ENCODE measurements around the gene ZNF532. TPM values are rescaled to one million over a fixed set of nuclear protein-coding genes. Genes with fewer than 3 reads are reported as not detected.

The ZNF532 gene
- total RNA-seq, 1 donor from 2014 or later: 49.4 TPM

- no peak for DNase-seq (ENCODE audit: low read depth)
These were observed 106.5 kb downstream of the ZNF532 start for GRCh38 chr18:58970943-58971790.

- DNase-seq (ENCODE audit: low read depth): no peak
These were observed 110.6 kb downstream of the ZNF532 start for GRCh38 chr18:58975296-58975695.

DNA sequence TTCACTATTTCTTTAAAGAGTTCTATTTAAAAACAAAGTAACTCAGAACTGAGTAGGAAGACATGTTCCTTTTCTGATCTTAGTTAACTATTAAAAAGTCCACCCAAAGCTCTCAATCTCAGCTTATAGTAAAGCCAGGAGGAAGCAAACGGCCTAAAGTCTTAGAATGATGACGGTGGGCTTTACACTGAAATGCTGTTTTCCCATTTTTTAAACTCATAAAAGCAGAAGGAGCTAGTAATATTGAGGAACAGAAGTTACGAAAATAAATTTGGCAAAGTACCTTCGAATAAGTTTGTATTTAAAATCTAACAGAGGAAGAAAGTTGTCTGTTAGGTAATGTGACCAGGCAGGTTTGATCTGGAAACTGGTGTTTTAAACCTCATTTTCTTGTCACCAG is 111.1 kb downstream of the ZNF532 start:
- DNase-seq (ENCODE audit: low read depth): no peak

DNA sequence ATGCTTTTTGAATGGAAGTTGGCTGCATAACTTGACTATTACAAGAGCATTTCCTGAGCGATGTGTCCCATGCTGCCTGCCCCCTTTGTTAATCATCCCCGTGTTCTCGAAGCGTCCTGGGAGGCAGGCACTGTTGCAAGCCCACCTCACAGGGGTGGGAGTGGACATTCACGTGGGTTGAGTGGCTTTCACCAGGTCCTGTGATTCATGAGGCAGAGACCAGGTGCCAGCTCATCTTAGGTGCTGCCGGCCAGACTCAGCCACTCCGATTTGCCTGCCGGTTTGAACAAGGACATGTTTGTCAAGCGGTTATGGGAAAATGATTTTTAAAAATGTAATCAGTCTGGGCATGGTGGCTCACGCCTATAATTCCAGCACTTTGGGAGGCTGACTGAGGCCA is 112.5 kb downstream of the ZNF532 start:
- no peak for DNase-seq (ENCODE audit: low read depth)

DNA sequence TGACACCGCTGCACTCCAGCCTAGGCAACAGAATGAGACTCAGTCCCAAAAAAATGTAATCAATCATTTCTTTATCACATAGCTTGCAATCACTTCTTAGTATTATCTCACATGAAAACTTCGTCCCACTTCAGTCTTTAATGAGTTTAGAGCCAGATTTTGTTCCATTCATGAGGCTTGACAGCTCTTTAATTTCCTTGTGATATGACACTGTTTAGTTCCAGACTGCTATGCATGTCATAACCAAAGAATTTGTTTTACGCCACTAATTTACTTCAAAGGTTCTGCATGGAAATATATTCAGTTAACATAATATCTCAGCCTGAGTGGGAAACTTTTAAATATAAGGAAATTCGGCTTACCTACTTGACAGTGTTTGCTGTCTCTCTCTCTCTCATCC is 113.1 kb downstream of the ZNF532 start:
- DNase-seq (ENCODE audit: low read depth): no peak

- DNase-seq (ENCODE audit: low read depth): no peak
These were observed 114.2 kb downstream of the ZNF532 start for GRCh38 chr18:58978916-58979315.

DNA sequence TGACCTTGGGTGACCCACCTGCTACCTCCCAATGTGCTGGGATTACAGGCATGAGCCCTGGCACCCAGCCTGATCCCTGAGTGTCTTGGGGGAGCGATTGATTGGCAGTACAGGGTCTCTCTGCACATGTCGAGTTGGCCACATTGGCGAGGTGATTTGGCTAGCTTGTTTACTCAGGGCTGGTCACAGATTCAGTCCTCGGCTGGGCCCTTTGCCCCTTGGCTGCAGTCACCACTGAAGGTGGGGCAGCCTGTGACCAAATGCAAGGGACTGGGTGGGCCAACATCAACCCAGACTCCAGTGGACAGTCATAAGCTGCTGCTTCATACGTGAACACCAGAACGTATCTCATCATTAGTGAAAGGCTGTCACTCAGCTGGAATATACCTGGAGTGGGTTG is 114.9 kb downstream of the ZNF532 start:
- DNase-seq (ENCODE audit: low read depth): peak; percentile 23

DNA sequence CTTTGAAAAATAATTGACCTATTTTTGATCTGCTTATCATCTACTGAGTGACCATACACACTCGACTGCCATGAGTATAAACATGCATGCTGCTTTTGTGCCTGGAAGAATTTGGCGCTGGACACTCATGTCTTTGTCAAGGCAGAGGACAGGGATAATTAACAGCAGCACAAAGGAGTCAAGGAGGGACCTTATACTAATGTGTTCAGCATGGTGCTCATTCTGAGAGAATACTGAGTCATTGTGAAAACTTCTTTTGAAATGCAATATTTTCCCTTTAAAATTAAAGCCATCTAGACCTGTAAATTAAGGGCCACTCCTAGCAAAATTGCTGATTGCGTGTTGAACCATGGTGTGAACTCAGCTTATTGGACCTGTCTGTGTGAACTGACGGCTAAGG is 116.3 kb downstream of the ZNF532 start:
- no peak for DNase-seq (ENCODE audit: low read depth)

DNA sequence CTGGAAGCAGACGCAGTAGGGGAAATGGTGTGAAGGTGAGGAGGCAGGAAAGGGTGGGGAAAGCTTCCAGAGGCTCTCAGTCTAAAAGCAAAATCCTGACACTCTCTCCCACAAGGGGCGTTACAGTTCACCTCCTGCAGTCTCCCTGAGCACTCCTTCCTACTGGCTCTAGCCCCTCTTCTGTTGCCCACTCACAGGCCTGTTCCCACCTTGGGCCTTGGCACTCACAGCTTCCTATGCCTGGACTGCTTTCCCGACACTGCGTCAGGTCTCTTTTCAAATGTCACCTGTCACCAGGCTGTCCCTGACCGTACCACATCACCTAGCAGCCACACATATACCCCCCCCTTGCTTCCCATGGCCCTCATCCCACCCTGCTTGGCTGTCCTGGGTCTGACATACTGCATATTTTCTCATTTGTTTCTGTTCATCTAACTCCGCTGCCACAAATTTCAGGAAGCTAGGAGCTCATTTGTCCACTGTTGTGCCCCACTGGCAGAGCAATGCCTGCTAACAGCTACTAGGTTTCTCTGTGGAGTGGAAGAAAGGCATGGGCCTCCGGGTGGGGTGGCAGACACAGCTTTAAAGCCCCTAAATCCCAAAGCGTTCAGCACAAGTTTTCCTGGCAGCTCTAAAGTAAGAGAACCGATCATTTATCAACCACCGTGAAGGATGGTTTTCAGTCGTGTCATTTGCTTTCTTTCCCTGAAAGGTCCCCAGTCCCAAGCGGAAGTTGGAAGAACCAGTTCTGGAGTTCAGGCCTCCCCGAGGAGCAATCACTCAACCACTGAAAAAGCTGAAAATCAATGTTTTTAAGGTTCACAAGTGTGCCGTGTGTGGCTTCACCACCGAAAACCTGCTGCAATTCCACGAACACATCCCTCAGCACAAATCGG is 118.8 kb downstream of the ZNF532 start:
- no peak for DNase-seq (ENCODE audit: low read depth)

DNA sequence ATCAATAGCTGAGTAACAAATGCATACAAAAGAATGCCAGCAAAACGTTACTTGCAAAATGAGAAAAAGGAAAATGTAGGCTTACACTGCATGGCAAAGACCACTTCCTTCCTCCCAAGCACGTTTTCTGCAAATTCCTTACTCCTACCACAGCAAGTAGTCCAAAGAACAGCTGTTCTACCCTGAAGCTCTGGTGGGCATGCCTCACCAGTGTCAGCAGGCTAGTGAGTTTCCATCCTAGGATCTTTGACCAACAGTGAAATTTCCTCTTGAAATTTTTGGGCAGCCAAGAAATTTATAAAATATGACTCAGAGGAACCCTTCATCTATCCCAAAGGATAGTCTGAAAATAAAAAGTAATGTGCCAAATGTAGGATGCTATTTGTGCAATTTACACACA is 123.9 kb downstream of the ZNF532 start:
- DNase-seq (ENCODE audit: low read depth): peak; percentile 87

GRCh38 chr18:58989184-58989759 is 124.6 kb downstream of the ZNF532 start:
- DNase-seq (ENCODE audit: low read depth): peak; percentile 41

DNA sequence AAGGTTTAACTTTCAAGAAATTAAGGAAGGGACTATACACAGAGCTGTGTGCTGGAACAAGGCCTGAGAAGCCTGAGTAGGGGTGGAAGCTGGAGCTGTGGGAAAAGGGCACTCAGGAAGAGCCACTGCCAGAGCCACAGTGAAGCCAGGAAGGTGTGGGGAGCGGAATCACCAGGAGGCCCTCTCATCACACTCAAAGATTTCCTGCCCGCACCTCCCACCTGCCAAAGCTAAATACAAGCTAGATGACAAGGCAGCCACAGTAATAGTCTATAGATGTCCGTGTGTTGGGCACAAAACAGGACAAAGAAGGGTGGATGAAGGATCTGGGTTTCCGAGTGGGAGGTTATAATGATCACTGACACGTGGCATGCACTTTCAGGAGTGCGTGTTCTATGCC is 126.0 kb downstream of the ZNF532 start:
- no peak for DNase-seq (ENCODE audit: low read depth)

DNA sequence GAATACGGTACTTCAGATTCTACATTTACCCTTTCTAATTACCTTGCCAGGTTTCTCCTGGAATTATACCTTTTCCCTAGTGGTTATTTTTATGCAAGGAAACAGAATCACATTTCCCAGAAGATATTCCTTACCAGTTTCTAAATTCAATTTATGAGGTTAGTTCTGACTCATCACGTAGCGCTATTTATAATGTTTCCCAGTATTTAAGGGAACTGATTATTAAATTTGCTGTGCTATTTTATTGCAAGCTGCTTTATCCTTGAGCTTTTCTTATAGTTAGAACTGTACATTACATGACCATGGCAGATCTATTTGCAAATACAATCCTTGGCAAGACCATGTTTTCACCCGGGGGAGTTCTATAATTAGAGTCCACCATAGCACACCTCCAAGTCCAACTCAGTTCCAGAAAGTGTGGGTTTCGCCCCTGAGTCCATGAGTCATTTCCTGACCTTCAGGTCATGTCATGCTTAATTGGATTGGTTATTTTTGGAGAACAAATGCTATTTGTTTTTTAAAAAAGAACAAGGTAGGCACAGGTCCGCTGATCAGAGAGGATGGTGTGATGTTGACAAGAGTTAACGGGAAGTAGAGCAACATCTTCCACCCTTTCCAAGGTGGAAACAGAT is 126.6 kb downstream of the ZNF532 start:
- peak; percentile 50 for DNase-seq (ENCODE audit: low read depth)

GRCh38 chr18:58992301-58993231 is 127.9 kb downstream of the ZNF532 start:
- no peak for DNase-seq (ENCODE audit: low read depth)

GRCh38 chr18:58993260-58993659 is 128.6 kb downstream of the ZNF532 start:
- DNase-seq (ENCODE audit: low read depth): peak; percentile 78

DNA sequence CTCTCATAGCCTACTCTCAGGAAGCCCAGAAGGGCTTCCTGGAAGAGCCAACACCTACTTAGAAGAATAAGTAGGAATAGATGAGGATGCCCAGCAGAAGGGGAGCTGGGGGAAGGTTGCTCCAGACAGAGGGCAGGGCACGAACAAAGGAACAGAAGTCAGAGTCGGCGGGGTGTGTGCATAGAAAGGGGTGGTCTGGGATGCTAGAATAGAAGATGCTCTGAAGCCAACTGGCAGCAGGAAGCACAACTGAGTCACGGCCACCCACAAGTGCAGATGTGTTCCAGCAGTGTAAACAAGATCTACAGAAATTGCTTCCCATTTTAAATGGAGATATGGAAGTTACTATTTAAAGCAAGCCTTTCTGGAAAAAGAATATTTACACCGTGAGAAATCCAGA is 131.0 kb downstream of the ZNF532 start:
- DNase-seq (ENCODE audit: low read depth): no peak

DNA sequence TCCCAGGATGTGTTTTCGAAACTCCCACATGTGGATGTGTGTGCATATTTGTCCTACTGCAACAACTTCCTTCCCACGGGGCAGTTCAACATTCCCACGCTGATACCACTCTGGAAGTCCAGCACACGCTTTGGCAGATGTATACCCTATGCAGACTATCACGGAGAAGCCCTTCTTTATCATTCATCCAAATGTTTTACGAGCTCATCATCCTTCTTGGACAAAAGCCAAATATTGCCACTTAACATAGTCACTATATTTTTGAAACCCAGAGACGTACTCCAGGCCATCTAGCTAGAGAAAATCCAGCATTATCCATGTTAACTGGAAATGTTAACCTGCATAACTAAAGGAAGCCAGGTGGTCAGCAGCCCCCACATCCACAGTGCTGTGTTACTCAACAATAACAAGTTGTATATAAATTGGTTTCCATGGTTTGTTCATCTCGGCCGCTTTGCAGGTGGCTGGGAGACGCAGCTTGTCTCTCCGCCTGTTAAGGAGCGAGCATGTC is 131.5 kb downstream of the ZNF532 start:
- DNase-seq (ENCODE audit: low read depth): peak; percentile 57

- no peak for DNase-seq (ENCODE audit: low read depth)
These were observed 132.0 kb downstream of the ZNF532 start for GRCh38 chr18:58996696-58997095.

DNA sequence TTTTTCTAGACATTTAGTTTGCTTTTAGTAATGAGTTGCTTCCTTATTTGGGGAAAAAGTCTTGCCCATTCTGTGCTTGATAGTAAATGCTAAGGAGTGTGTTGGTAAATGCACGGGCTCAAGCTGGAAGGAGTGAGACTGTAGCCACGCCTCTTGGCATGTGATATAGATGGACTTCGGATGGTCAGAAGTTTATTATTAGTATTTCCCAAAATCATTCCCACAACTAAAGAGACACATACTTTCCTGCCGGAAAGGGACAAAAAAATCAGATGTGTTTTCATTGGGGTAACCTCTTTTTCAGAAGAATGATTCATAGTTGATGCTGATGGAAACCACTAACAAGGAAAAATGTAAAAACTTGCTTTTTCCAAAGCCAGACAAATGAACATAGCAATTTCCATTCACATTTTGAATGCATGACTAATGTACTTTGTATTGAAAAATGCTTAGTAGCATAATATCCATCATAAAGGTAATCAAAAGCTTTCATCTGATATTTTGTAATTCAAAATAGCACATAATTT is 133.2 kb downstream of the ZNF532 start:
- DNase-seq (ENCODE audit: low read depth): peak; percentile 76
